Activated CD8-positive, alpha-beta memory T cell treated with anti-CD3 and anti-CD28 coated beads for 1 hour (primary cell): ENCODE measurements around the gene IFT57.

Source experiments
- DNase-seq, 2 donors: peaks; one replicate each; pipeline ENCODE4 v3.0.0-alpha.2; 2020; ENCODE audit warnings: low read depth in 1 of 2; ENCODE audit errors: extremely low read depth in 1 of 2

Gene IFT57

GRCh38 chr3:108127301-108127988 lies 94.8 kb downstream of the IFT57 start:
- peak; percentile 19 to 28 for DNase-seq

- no peak for DNase-seq
Measured at GRCh38 chr3:108126348-108126747, 95.9 kb downstream of the IFT57 start.

GRCh38 chr3:108125550-108126071 lies 96.6 kb downstream of the IFT57 start:
- DNase-seq = peak; percentile 23 to 38

- DNase-seq = no peak
Measured at GRCh38 chr3:108125153-108125543, 97.1 kb downstream of the IFT57 start.

- DNase-seq = peak in 1 of 2 donors; percentile 25
Measured at GRCh38 chr3:108124337-108125152, 97.7 kb downstream of the IFT57 start.

- DNase-seq = no peak
Measured at GRCh38 chr3:108123326-108123725, 98.9 kb downstream of the IFT57 start.

- DNase-seq = no peak
Measured at GRCh38 chr3:108122276-108122675, 99.9 kb downstream of the IFT57 start.

- no peak for DNase-seq
Measured at GRCh38 chr3:108119398-108120104, 102.7 kb downstream of the IFT57 start.

- DNase-seq = no peak
Measured at GRCh38 chr3:108118038-108118768, 104.0 kb downstream of the IFT57 start.

- no peak for DNase-seq
Measured at GRCh38 chr3:108117241-108117775, 104.9 kb downstream of the IFT57 start.

GRCh38 chr3:108114423-108115065 lies 107.7 kb downstream of the IFT57 start:
- DNase-seq = no peak

GRCh38 chr3:108113975-108114374 lies 108.2 kb downstream of the IFT57 start:
- no peak for DNase-seq

- DNase-seq = no peak
Measured at GRCh38 chr3:108110934-108111333, 111.3 kb downstream of the IFT57 start.
